LNCAP (cell line): ENCODE results near the gene MYO5C.

Experiments used
- TF ChIP-seq, protein P1 (sequence below): fragments of 450-650 bp; IDR thresholded peaks from 2 replicates; pipeline ENCODE4 v1.5.1; 2017; ENCODE audit warnings: mild to moderate bottlenecking

Gene MYO5C

DNA sequence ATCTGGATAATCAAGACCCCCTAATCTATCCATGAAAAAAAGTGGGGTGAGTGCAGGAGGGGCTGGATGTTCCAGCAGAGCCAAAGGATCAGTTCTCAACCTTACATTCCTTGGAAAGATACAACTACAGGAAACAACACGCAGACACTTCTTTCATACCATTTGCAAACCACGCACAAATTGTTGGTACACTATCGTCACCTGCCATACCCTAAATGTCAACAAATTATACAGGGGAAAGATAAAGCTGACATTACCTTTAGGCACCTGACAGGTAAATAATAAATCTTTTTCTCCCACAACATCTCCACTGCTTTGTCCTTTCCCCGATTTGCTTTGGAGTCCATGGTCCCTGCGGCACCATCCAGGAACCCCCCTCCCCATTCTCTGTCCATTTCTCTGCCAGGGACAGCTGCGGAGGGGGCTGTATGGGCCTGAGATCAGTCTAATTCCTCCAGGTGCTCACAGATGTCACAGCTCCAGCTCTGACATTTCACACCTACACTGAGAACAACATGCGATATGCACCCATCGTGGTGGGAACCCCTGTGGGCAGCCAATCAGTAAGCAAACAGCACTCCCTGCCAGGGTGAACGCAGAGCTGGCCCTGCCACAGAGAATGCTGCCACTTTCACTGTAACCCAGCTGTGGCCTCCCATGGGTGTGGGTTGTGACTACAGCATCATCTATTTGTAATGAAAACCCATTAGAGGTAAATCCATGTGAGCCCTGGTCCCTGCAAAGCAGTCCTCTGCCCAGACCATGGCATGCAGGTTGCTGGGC lies 145.4 kb downstream of the MYO5C start:
- TF ChIP-seq, protein P1, sequence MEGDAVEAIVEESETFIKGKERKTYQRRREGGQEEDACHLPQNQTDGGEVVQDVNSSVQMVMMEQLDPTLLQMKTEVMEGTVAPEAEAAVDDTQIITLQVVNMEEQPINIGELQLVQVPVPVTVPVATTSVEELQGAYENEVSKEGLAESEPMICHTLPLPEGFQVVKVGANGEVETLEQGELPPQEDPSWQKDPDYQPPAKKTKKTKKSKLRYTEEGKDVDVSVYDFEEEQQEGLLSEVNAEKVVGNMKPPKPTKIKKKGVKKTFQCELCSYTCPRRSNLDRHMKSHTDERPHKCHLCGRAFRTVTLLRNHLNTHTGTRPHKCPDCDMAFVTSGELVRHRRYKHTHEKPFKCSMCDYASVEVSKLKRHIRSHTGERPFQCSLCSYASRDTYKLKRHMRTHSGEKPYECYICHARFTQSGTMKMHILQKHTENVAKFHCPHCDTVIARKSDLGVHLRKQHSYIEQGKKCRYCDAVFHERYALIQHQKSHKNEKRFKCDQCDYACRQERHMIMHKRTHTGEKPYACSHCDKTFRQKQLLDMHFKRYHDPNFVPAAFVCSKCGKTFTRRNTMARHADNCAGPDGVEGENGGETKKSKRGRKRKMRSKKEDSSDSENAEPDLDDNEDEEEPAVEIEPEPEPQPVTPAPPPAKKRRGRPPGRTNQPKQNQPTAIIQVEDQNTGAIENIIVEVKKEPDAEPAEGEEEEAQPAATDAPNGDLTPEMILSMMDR, result no peak

DNA sequence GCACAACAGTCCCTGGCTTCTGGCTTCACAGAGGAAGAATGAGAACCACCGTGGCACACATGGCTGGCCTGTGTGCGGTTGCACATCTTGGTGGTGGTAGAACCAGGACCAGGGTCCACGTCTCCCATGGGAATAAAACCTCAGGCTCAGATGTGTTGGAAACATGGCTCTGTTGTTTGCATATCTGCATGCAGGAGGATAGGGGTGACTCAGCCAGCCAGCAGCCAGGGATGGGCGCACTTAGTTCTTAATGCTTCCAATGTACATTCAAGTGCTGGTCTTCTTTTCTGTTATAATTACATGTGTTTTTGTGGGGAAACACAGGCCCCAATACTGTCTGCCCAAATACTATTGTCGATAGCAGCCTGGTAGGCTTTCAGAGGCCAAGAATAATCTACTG lies 147.2 kb downstream of the MYO5C start:
- TF ChIP-seq, protein P1, result no peak

DNA sequence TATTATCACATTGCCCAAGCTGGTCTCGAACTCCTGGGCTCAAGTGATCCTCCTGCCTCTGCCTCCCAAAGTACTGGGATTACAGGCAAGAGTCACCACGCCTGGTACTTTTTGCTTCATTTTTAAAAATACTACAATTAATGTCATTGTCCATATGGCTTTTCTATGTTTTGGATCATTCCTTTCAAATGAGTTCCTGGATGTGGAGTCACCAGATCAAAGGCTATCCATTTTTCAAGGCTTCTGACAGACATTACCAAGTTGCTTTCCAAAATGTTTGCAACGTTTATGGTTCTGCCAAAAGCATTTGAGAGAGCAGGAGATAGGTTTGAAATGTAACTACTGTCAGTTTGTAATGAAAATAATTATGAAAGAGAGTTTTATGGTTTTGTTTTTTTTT lies 148.8 kb downstream of the MYO5C start:
- TF ChIP-seq, protein P1, result no peak

DNA sequence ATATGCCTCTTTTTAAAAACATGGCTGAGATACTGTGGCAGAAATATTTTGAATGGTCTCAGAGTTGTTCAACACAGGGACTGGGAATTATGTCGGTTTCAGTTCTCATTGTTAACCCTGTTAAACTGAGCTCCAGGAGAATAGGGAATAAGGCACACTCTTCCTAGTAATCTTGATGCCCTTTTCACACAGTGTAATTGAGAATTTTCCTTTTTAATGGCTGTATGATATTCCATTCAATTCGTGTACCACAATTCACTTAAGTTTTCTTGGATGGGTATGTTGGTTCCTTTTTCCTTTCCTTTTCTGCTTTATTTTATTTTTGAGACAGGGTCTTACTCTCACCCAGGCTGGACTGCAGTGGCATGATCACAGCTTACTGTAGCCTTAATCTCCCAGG lies 149.3 kb downstream of the MYO5C start:
- TF ChIP-seq, protein P1, result no peak

DNA sequence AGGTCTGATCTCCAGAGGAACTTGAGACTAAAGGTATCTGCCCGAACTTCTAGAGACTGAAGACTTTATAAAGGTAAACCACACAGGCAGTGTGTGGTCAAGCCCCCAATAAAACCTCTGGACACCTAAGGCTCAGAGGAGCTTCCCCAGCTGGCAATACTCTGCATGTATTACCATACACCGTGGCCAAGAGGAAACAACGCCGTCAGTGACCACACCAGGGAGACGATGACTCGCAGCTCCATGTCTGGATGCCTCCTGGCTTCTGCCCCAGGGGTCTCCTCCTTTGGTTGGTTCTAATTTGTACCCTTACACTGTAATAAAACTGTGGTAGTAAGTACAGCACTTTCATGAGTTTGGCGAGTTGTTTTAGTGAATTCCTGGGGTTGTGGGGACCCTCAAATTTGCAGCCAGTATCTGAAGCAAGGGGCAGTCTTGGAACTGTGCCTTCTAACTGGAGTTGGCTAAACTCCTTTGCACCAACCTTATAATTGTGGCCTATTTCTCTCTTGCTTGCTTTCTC lies 150.9 kb downstream of the MYO5C start:
- TF ChIP-seq, protein P1, result no peak

DNA sequence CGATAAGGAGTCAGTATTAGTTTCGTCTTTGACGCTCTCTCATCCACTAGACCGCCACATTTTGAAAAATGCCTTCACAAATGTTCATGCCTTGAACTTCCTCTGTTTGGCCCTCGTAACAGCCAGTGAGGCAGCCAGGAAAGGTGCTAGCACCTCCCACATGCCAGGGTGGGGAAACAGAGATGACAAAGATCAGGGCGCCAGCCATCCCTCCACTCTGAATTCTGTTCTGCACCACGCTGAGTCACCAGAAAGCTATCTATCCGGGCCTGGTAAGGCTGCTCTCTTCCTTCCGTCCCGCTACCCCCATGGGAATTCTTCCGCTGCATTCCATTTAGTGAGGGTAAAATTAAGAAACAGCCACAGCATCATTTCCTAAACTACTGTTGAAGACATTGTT lies 151.7 kb downstream of the MYO5C start:
- TF ChIP-seq, protein P1, result no peak
